ENCODE results near the gene GRIN2A. TPM values are rescaled to one million over a fixed set of nuclear protein-coding genes. Genes with fewer than 3 reads are reported as not detected.
A peak's percentile ranks its signal among the peaks of the same experiment; 100 is the strongest.

The GRIN2A gene
- total RNA-seq, 1 donor from 2014 or later, result 0.03 TPM

DNA sequence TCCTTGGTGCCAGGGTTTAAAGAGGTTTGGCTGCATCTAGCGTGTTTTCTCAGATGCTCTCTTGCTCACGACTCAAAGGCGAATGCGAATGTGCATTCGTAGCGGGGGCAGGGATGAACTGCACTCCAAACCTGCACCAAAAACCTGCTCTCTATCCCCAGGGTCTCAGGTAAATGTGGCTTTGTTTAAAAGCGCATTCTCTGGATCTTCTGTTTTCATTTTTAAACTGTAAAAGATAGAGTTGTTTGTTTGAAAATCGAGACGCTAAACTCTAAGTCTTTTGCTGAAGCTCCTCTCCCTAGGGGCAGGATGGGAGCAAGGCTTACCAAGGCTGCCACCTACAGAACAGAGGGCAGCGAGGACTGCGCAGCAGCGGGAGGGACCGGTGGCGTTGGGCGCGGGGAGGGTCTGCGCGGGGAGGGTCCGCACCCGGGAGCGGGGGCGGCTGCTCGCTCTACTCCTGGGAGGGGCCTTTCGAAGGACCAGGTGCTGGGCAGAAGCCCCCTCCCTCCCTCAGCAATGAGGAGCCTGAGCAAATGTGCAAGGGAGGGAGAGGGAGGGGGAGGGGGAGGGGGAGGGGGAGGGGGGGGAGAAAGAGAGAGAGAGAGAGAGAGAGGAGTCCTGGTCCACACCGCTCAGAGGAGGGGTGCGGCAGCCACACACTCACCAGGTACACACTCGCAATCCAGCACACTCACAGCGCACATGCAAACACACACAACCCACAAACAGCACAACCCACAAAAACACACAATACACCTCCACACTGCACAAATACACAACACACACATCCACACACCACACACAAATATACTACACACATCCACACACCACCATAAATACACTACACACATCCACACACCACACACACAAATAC is 142.8 kb downstream of the GRIN2A start:
- DNase-seq (ENCODE audit: low spot score) (no peak), ATAC-seq (peak; percentile 32)

- ATAC-seq (no peak), DNase-seq (ENCODE audit: low spot score) (no peak)
These were observed 144.5 kb downstream of the GRIN2A start for GRCh38 chr16:10037751-10038150.

DNA sequence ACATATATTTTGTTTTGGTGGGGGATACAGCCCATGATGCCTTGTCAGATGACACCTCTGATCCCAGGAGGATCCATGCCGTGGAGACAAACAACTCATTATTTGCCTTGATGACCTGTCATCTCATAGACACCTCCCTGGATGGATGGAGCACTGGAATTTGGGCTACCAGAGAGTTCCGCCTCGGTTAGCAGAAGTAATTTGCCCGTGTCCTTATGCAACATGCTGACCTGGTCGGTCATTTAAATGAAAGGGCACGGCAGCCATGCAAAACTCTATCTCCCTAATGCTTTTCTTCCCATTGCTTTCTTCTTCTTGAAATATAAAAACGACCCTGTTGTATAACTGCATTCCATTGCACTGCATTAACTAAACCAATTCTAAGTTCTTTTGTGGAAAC is 145.3 kb downstream of the GRIN2A start:
- ATAC-seq, result no peak
- DNase-seq (ENCODE audit: low spot score), result no peak

DNA sequence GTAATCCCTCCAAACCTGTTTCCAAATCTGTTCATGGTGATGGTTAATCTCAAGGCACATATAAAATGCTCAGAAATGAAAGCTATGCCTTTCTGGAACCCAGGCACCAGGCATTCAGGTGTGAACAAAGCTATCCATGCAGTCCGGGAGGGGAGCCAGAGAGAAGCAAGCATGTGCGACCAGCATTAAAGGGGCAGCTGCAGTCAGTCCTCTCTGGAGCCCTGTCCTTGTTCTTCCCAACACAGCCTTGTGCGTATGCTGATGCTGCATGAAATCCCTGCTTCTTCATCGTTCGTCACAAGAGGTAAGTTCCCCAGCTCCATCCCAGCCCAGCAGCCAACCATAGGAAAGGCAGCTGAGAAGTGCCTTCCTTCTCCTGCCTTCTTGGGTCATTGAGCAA is 148.7 kb downstream of the GRIN2A start:
- DNase-seq (ENCODE audit: low spot score) (no peak), ATAC-seq (no peak)

- ATAC-seq (no peak), DNase-seq (ENCODE audit: low spot score) (no peak)
These were observed 150.3 kb downstream of the GRIN2A start for GRCh38 chr16:10031955-10032354.

GRCh38 chr16:10031473-10031872 is 150.8 kb downstream of the GRIN2A start:
- ATAC-seq (no peak), DNase-seq (ENCODE audit: low spot score) (no peak)

DNA sequence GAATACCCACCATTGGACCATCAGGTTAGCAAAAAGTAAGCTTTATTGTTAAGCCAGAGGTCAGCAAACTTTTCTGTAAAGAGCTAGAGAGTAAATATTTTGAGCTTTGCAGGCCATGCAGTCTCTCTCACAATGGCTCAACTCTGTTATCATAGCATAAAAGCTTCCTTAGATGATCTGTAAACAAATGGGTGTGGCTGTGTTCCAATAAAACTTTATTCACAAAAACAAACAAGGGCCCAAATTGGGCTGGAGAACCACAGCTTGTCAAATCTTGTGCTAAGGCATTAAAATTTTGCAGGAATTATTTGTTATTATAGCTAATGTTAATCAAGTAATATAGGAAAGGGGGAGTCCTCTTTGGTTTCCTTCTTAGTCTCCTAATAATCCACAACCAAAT is 153.6 kb downstream of the GRIN2A start:
- ATAC-seq, result no peak

GRCh38 chr16:10027553-10027952 is 154.7 kb downstream of the GRIN2A start:
- DNase-seq (ENCODE audit: low spot score), result no peak
- ATAC-seq, result no peak

More for the DNA sequence above, 153.6 kb downstream of the GRIN2A start:
- DNase-seq (ENCODE audit: low spot score), result no peak

GRCh38 chr16:10026593-10026992 is 155.6 kb downstream of the GRIN2A start:
- ATAC-seq (no peak), DNase-seq (ENCODE audit: low spot score) (no peak)

DNA sequence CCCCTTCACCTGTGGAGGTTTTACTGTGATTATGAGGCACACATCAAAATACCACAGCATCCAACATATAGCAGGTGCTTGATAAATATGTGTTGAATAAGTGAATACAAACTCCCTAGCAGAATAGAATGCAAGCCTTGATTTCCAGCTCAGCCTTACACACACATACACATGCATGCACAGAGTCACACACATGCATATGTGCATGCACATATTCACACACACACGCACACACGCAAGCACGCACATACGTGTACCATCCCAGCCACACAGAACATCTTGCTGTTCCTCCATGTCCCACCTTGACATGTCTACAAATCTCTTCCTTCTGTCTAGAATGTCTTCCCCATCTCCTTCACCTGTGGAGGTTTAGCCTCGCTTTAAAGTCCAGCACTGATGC is 160.1 kb downstream of the GRIN2A start:
- ATAC-seq (no peak), DNase-seq (ENCODE audit: low spot score) (no peak)

GRCh38 chr16:10020866-10021265 is 161.4 kb downstream of the GRIN2A start:
- no peak for DNase-seq (ENCODE audit: low spot score)

DNA sequence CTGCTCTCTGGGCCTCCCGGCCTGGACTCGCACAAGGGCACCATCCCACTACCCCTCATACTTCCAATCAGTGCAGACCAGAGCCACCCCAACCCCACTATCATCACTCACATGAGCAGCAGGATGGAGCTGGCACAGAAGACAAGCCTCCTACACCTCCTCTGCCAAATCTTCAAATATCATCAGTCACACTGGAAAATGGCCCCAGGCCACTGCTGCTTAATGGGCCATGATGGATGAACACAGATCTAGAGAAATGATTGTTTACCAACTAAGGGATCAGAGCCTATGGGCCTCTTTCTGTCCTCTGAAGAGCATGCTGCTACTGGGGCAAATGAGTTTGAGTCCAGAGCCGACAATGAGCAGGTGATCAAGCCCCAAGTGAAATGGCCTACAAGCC is 165.5 kb downstream of the GRIN2A start:
- DNase-seq (ENCODE audit: low spot score) (no peak), ATAC-seq (no peak)

More at GRCh38 chr16:10020866-10021265, 161.4 kb downstream of the GRIN2A start:
- ATAC-seq, result no peak

- no peak for DNase-seq (ENCODE audit: low spot score)
- ATAC-seq, result no peak
These were observed 166.8 kb downstream of the GRIN2A start for GRCh38 chr16:10015397-10015796.

- no peak for ATAC-seq
- DNase-seq (ENCODE audit: low spot score), result no peak
These were observed 168.5 kb downstream of the GRIN2A start for GRCh38 chr16:10013774-10014173.

DNA sequence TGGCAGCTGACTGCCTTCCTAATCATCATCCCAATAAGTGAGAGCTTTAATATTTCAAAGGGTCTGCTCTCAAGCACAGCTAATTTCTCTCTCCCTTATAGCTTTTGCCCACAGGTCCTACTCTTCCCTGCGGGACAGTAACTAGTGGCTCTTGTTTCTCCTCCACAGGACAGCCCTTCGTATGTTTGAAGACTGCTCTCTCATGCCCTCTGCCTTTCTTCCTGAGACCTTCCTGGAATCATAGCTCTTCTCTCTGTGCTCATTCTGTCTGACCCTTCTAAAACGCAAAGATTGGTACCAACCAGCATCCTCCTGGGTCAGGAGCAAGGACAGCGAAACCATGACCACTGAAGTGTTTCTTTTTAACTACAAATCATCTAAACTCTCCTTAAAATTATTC is 168.9 kb downstream of the GRIN2A start:
- DNase-seq (ENCODE audit: low spot score) (no peak), ATAC-seq (no peak)

DNA sequence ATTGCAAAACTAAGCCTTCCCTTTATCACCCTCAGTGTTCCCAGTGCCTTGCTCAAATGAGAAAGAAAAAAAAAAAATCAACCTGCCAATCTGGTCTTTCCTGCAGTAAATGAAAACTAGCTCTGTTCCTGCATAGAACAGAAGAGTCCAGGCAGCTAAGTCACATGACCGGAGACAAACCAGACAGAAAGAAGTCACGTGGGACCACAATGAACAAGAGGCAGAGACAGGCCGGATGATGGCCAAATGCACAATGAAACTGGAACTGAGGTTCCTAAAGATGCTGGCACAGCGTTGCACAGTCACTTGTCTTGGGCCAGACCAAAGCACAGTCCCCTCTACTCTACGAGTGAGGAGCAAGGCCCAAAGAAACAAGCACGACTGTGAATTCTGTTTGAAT is 172.5 kb downstream of the GRIN2A start:
- DNase-seq (ENCODE audit: low spot score) (no peak), ATAC-seq (no peak)

DNA sequence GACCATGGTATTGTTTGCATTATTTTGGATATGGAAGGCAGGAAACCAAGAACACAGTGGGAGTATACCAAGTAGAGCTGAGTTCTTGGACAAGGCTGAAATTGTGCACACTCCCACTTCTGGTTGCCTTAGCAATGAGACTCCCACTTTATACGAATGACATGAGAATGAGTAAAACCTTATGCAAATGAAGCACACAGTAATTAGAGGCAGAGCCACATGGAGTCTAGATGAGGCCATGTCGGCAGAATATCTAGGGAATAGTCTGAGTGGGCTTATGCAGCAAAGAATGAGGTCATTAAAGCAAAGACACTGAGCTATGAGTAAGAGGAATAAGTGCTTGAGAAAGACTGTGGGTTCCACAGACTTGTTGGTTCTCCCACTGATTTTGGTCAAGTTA is 178.7 kb downstream of the GRIN2A start:
- ATAC-seq (no peak), DNase-seq (ENCODE audit: low spot score) (no peak)

DNA sequence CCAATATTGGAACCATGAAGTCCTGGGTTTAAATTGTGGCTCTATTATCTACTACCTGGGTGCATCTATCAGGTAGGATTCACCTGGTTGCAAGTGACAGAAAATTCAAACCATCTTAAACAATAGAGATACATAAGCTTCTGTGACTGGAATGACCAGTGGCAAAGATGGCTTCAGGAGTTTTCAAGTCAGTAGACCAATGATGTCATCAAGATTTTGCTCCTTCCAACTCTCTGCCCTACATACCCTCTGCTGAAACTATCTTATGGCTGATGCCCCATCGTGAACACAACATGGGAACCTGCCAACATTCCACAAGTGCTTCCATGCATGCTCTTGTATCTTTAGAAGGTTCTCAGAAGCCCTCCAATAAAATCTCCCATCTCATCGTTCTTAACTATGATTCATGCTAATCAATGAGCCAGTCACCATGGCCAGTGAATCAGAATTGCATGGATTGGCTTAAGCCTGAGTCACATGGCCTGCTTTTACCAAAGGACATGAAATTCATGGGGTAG is 180.9 kb downstream of the GRIN2A start:
- ATAC-seq (no peak), DNase-seq (ENCODE audit: low spot score) (no peak)

DNA sequence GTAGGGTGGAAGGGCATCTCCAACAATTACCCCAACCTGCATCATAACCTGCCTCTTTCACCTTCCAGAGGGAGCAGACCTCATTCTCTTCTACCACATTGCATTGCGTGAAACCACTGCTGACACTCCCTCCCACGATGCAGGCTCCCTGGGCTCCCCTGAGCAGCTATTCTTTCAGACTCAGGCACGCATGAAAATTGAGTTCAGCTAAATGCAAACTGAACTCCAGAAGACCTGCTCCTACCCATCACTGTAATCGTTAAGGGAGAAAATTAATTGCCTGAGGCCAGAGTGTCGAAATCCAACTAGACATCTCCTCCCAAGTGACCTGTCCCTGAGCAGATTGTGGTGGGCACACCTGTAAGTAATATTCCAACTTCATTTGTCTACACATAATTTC is 186.0 kb downstream of the GRIN2A start:
- DNase-seq (ENCODE audit: low spot score) (no peak), ATAC-seq (no peak)

GRCh38 chr16:9992441-9992840 is 189.8 kb downstream of the GRIN2A start:
- no peak for DNase-seq (ENCODE audit: low spot score)
- no peak for ATAC-seq

DNA sequence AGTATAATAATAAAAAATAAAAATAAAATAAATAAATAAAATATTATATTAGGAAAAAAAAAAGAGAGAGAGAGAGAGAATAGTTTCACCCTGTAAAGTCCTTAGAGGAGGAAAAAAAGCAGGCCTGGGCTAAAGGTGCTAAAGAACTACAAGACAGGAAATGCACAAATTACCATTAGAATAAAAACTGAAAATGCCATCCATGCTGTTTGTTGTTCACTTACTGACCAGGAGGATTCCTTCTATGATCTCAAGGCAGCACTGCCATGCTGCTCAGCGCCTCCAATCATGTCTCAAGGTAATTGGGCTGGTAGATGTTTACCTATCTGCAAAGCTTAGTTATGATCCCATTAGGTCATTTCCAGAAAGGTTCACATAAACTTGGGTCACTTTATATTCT is 201.2 kb downstream of the GRIN2A start:
- no peak for ATAC-seq
- no peak for DNase-seq (ENCODE audit: low spot score)

- no peak for DNase-seq (ENCODE audit: low spot score)
- no peak for ATAC-seq
These were observed 204.0 kb downstream of the GRIN2A start for GRCh38 chr16:9978160-9978725.

All from left lobe of liver (tissue), 2 donors.